HepG2 (cell line): Measurements from ENCODE around the gene RASA4B. TPM values are rescaled to one million over a fixed set of nuclear protein-coding genes. Genes with fewer than 3 reads are reported as not detected.

ENCODE experiments used
- ARNTL ChIP-seq: sonication (generic); formaldehyde crosslinking; IDR thresholded peaks from 2 replicates; pipeline ENCODE4 v1.4.0; 2020; ENCODE audit warnings: mild to moderate bottlenecking, missing genetic modification reagents
- CBX2 ChIP-seq, 2 experiments: fragments of 200-600 bp in 1 of 2; sonication (generic); formaldehyde crosslinking in 1 of 2; IDR thresholded peaks; 2 replicates each; pipeline versions ENCODE4 v1.7.0 to v1.8.1; 2018 to 2022; ENCODE audit warnings: low read depth in 2 of 2, low read length in 1 of 2, mild to moderate bottlenecking in 1 of 2, missing genetic modification reagents in 1 of 2
- CEBPG ChIP-seq: IDR thresholded peaks from 2 replicates; pipeline ENCODE4 v1.6.1; 2016
- CREB1 ChIP-seq, 2 experiments: fragments of 450-650 bp in 1 of 2; IDR thresholded peaks; 2 replicates each; pipeline ENCODE4 v1.6.1; 2016 to 2017; ENCODE audit warnings: control low read depth in 1 of 2, mild to moderate bottlenecking in 1 of 2, missing compliant biosample characterization in 1 of 2, missing genetic modification characterization in 1 of 2
- KLF12 ChIP-seq: sonication (generic); formaldehyde crosslinking; IDR thresholded peaks from 2 replicates; pipeline ENCODE4 v1.4.0; 2020; ENCODE audit warnings: missing genetic modification reagents, borderline replicate concordance
- NFE2 ChIP-seq: sonication (generic); formaldehyde crosslinking; IDR thresholded peaks from 2 replicates; pipeline ENCODE4 v1.4.0; 2020; ENCODE audit warnings: missing genetic modification reagents
- NR2C2 ChIP-seq: sonication (generic); formaldehyde crosslinking; IDR thresholded peaks from 2 replicates; pipeline ENCODE4 v1.4.0; 2020; ENCODE audit warnings: missing genetic modification reagents, mild to moderate bottlenecking, moderate library complexity, borderline replicate concordance
- POLR2G ChIP-seq: fragments of 200-400 bp; formaldehyde crosslinking; IDR thresholded peaks from 2 replicates; pipeline ENCODE4 v1.6.1; 2018; ENCODE audit warnings: mild to moderate bottlenecking, low read depth, low read length, moderate library complexity
- RAD51 ChIP-seq: fragments of 450-650 bp; IDR thresholded peaks from 2 replicates; pipeline ENCODE4 v1.6.1; 2016; ENCODE audit warnings: borderline replicate concordance
- SMAD3 ChIP-seq: sonication (generic); formaldehyde crosslinking; IDR thresholded peaks from 2 replicates; pipeline ENCODE4 v1.4.0; 2020; ENCODE audit warnings: missing genetic modification reagents
- SNAPC2 ChIP-seq: sonication (generic); formaldehyde crosslinking; IDR thresholded peaks from 2 replicates; pipeline ENCODE4 v1.8.1; 2022; ENCODE audit warnings: mild to moderate bottlenecking, missing genetic modification reagents
- ZFP36 ChIP-seq: fragments of 150-350 bp; IDR thresholded peaks from 2 replicates; pipeline ENCODE4 v1.6.1; 2018; ENCODE audit warnings: borderline replicate concordance, low read length, low read depth; ENCODE audit not compliant: partially characterized antibody
- ZNF138 ChIP-seq: sonication (generic); formaldehyde crosslinking; IDR thresholded peaks from 2 replicates; pipeline ENCODE4 v1.5.0; 2020; ENCODE audit warnings: mild to moderate bottlenecking, low read depth, missing genetic modification reagents
- ZNF431 ChIP-seq: sonication (generic); formaldehyde crosslinking; IDR thresholded peaks from 2 replicates; pipeline ENCODE4 v1.9.0; 2022; ENCODE audit warnings: missing genetic modification reagents, low read depth, mild to moderate bottlenecking, borderline replicate concordance
- ZNF768 ChIP-seq: sonication (generic); formaldehyde crosslinking; IDR thresholded peaks from 2 replicates; pipeline ENCODE4 v1.4.0; 2020; ENCODE audit warnings: missing genetic modification reagents
- ZSCAN22 ChIP-seq: sonication (generic); formaldehyde crosslinking; IDR thresholded peaks from 2 replicates; pipeline ENCODE4 v1.4.0; 2020; ENCODE audit warnings: mild to moderate bottlenecking, missing genetic modification reagents
- polyA plus RNA-seq, 8 experiments: library from polyadenylated mRNA; depleted of rRNA in 3 of 8; stranded (reverse) in 7 of 8; unstranded in 1 of 8; fragments of >200 nt; fragmentation: Illumina TruSeq in 4 of 8; extraction: Trizol in 4 of 8; gene quantifications; 2 replicates each; pipeline versions ENCODE4 v1.2.1 to v1.2.3, GENCODE V29; 2011 to 2016; ENCODE audit warnings: low read depth in 4 of 8, missing spikeins in 1 of 8, mixed read lengths in 1 of 8; ENCODE audit not compliant: insufficient read depth in 1 of 8
- total RNA-seq, 5 experiments: library from RNA; depleted of rRNA; stranded (reverse); fragments of >200 nt; fragmentation: Illumina TruSeq; extraction: Trizol; gene quantifications; 2 replicates each; pipeline ENCODE4 v1.2.3, GENCODE V29; 2016; ENCODE audit warnings: low read depth in 1 of 5
- TF ChIP-seq, protein P1 (sequence below): sonication (generic); formaldehyde crosslinking; IDR thresholded peaks from 2 replicates; pipeline ENCODE4 v1.4.0; 2020; ENCODE audit warnings: missing genetic modification reagents
- TF ChIP-seq, protein P2 (sequence below): IDR thresholded peaks from 2 replicates; pipeline ENCODE4 v1.4.0; 2020; ENCODE audit warnings: mild to moderate bottlenecking, missing genetic modification reagents
- TF ChIP-seq, protein P3 (sequence below): sonication (generic); formaldehyde crosslinking; IDR thresholded peaks from 2 replicates; pipeline ENCODE4 v1.5.0; 2020; ENCODE audit warnings: missing genetic modification reagents
- TF ChIP-seq, protein P4 (sequence below): sonication (generic); formaldehyde crosslinking; IDR thresholded peaks from 2 replicates; pipeline ENCODE4 v1.5.0; 2020; ENCODE audit warnings: mild to moderate bottlenecking, missing genetic modification reagents
- TF ChIP-seq, protein P5 (sequence below): sonication (generic); formaldehyde crosslinking; IDR thresholded peaks from 2 replicates; pipeline ENCODE4 v1.4.0; 2020; ENCODE audit warnings: missing genetic modification reagents; ENCODE audit errors: not compliant biosample characterization

The RASA4B gene
- total and polyA plus RNA-seq, 2 of the 13 experiments (the other 11 are each of a cell fraction or from before 2014, with no cell fraction given), result 0.82 to 1.3 TPM

GRCh38 chr7:102464577-102465280, 52.8 kb downstream of the RASA4B start, which contains the start of the genes ALKBH4 and LRWD1 (continued):
- TF ChIP-seq, protein P1, sequence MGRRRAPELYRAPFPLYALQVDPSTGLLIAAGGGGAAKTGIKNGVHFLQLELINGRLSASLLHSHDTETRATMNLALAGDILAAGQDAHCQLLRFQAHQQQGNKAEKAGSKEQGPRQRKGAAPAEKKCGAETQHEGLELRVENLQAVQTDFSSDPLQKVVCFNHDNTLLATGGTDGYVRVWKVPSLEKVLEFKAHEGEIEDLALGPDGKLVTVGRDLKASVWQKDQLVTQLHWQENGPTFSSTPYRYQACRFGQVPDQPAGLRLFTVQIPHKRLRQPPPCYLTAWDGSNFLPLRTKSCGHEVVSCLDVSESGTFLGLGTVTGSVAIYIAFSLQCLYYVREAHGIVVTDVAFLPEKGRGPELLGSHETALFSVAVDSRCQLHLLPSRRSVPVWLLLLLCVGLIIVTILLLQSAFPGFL (CRISPR knock-in tag), result no peak
- peak; percentile 89 for TF ChIP-seq NR2C2
- peak; percentile 82 for TF ChIP-seq POLR2G
- TF ChIP-seq CBX2 (IDR thresholded peaks at IDR 0.05; ENCODE audit: low read depth, low read length), result no peak
- TF ChIP-seq CBX2 (CRISPR knock-in tag; IDR thresholded peaks at IDR 0.05; ENCODE audit: low read depth), result no peak
- TF ChIP-seq ARNTL, result peak; percentile 85
- no peak for TF ChIP-seq ZNF431 (CRISPR knock-in tag)
- TF ChIP-seq SMAD3 (CRISPR knock-in tag), result no peak
- TF ChIP-seq, protein P2, sequence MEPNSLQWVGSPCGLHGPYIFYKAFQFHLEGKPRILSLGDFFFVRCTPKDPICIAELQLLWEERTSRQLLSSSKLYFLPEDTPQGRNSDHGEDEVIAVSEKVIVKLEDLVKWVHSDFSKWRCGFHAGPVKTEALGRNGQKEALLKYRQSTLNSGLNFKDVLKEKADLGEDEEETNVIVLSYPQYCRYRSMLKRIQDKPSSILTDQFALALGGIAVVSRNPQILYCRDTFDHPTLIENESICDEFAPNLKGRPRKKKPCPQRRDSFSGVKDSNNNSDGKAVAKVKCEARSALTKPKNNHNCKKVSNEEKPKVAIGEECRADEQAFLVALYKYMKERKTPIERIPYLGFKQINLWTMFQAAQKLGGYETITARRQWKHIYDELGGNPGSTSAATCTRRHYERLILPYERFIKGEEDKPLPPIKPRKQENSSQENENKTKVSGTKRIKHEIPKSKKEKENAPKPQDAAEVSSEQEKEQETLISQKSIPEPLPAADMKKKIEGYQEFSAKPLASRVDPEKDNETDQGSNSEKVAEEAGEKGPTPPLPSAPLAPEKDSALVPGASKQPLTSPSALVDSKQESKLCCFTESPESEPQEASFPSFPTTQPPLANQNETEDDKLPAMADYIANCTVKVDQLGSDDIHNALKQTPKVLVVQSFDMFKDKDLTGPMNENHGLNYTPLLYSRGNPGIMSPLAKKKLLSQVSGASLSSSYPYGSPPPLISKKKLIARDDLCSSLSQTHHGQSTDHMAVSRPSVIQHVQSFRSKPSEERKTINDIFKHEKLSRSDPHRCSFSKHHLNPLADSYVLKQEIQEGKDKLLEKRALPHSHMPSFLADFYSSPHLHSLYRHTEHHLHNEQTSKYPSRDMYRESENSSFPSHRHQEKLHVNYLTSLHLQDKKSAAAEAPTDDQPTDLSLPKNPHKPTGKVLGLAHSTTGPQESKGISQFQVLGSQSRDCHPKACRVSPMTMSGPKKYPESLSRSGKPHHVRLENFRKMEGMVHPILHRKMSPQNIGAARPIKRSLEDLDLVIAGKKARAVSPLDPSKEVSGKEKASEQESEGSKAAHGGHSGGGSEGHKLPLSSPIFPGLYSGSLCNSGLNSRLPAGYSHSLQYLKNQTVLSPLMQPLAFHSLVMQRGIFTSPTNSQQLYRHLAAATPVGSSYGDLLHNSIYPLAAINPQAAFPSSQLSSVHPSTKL (CRISPR knock-in tag), result peak; percentile 49; the same call in 1 of the 2 replicates
- TF ChIP-seq SNAPC2 (CRISPR knock-in tag), result no peak
- TF ChIP-seq ZNF768 (CRISPR knock-in tag), result peak; percentile 21; the same call in 1 of the 2 replicates
- TF ChIP-seq, protein P3, sequence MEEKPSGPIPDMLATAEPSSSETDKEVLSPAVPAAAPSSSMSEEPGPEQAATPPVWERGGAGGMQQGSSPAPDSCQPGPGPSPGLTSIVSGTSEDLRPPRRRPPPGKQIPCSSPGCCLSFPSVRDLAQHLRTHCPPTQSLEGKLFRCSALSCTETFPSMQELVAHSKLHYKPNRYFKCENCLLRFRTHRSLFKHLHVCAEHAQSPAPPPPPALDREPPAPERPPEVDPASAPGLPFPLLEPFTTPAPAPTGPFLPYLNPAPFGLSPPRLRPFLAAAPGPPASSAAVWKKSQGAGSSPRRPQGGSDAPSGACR, result 0 out of 2 replicates have a peak, but pooled peaks have one; percentile 69
- peak; percentile 18; the same call in 1 of the 2 replicates for TF ChIP-seq CEBPG
- no peak for TF ChIP-seq ZSCAN22 (CRISPR knock-in tag)
- no peak for TF ChIP-seq KLF12 (CRISPR knock-in tag)
- TF ChIP-seq ZFP36, result no peak
- no peak for TF ChIP-seq CREB1 (IDR thresholded peaks at IDR 0.05)
- TF ChIP-seq CREB1 (CRISPR knock-in tag; IDR thresholded peaks at IDR 0.05), result no peak
- TF ChIP-seq RAD51, result no peak
- TF ChIP-seq, protein P4, sequence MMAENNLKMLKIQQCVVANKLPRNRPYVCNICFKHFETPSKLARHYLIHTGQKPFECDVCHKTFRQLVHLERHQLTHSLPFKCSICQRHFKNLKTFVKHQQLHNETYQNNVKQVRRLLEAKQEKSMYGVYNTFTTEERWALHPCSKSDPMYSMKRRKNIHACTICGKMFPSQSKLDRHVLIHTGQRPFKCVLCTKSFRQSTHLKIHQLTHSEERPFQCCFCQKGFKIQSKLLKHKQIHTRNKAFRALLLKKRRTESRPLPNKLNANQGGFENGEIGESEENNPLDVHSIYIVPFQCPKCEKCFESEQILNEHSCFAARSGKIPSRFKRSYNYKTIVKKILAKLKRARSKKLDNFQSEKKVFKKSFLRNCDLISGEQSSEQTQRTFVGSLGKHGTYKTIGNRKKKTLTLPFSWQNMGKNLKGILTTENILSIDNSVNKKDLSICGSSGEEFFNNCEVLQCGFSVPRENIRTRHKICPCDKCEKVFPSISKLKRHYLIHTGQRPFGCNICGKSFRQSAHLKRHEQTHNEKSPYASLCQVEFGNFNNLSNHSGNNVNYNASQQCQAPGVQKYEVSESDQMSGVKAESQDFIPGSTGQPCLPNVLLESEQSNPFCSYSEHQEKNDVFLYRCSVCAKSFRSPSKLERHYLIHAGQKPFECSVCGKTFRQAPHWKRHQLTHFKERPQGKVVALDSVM (CRISPR knock-in tag), result no peak
- peak; percentile 47; the same call in 1 of the 2 replicates for TF ChIP-seq ZNF138 (CRISPR knock-in tag)
- TF ChIP-seq, protein P5, sequence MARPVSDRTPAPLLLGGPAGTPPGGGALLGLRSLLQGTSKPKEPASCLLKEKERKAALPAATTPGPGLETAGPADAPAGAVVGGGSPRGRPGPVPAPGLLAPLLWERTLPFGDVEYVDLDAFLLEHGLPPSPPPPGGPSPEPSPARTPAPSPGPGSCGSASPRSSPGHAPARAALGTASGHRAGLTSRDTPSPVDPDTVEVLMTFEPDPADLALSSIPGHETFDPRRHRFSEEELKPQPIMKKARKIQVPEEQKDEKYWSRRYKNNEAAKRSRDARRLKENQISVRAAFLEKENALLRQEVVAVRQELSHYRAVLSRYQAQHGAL (CRISPR knock-in tag), result peak; percentile 22
- no peak for TF ChIP-seq NFE2 (CRISPR knock-in tag)
